Lung (tissue), 12 donors: Measurements from ENCODE around the gene PDE2A. TPM values are rescaled to one million over a fixed set of nuclear protein-coding genes. Genes with fewer than 3 reads are reported as not detected.

Experiments used
- ATAC-seq: fragments of 200-7000 bp; cut with Tn5 transposase; one replicate; pipeline ENCODE4 v1.9.1; 2020; ENCODE audit warnings: moderate number of reproducible peaks; ENCODE audit not compliant: insufficient read depth, low FRiP score
- DNase-seq, 3 donors: peaks; one replicate each; pipeline ENCODE4 v3.0.0-alpha.2; 2013 to 2017
- H3K27ac ChIP-seq, 2 donors: one replicate each; pipeline ENCODE4 v1.5.1; 2013; ENCODE audit warnings: mild to moderate bottlenecking in 2 of 2, moderate library complexity in 2 of 2, control low read depth in 1 of 2, inconsistent platforms in 1 of 2, low read depth in 1 of 2, low read length in 1 of 2
- H3K27me3 ChIP-seq, 3 donors: one replicate each; pipeline ENCODE4 v1.5.1; 2013; ENCODE audit warnings: low read length in 2 of 3; ENCODE audit not compliant: control insufficient read depth in 3 of 3, insufficient read depth in 3 of 3
- H3K36me3 ChIP-seq, 4 donors: one replicate each; pipeline ENCODE4 v1.5.1; 2013; ENCODE audit warnings: low read length in 4 of 4, mild to moderate bottlenecking in 1 of 4, moderate library complexity in 1 of 4; ENCODE audit not compliant: control insufficient read depth in 4 of 4, insufficient read depth in 4 of 4
- H3K4me1 ChIP-seq, 5 donors: one replicate each; pipeline ENCODE4 v1.5.1; 2013; ENCODE audit warnings: low read length in 5 of 5, mild to moderate bottlenecking in 2 of 5, moderate library complexity in 1 of 5; ENCODE audit not compliant: control insufficient read depth in 5 of 5, insufficient read depth in 5 of 5
- H3K4me3 ChIP-seq: one replicate; pipeline ENCODE4 v1.5.1; 2013; ENCODE audit warnings: mild to moderate bottlenecking, control low read depth, moderate library complexity
- H3K9ac ChIP-seq, 2 donors: one replicate each; pipeline ENCODE4 v1.5.1; 2013; ENCODE audit warnings: low read length in 2 of 2, control low read depth in 1 of 2; ENCODE audit not compliant: insufficient read depth in 1 of 2
- H3K9me3 ChIP-seq, 4 donors: one replicate each; pipeline ENCODE4 v1.5.1; 2013; ENCODE audit warnings: low read length in 3 of 4, mild to moderate bottlenecking in 1 of 4, moderate library complexity in 1 of 4; ENCODE audit not compliant: control insufficient read depth in 4 of 4, insufficient read depth in 3 of 4
- WGBS, 2 donors: extraction: QIAGEN DNeasy Blood & Tissue Kit; methylation state at CpG; one replicate each; pipeline ENCODE4 v1.1.7; 2013; 5-methylcytosine and 5-hydroxymethylcytosine counted together
- polyA plus RNA-seq, 2 donors: library from polyadenylated mRNA; stranded (reverse); fragments of 200-250 nt; gene quantifications; one replicate each; pipeline ENCODE4 v1.2.1, GENCODE V29; 2013
- total RNA-seq, 2 donors: library from RNA; depleted of rRNA in 1 of 2; stranded (reverse); fragments of >200 nt in 1 of 2; gene quantifications; one replicate each; pipeline ENCODE4 v1.2.1, GENCODE V29; 2014 to 2021
- TF ChIP-seq, protein P1 (sequence below): IDR thresholded peaks from 2 replicates; pipeline ENCODE4 v1.5.1; 2012; ENCODE audit warnings: mild to moderate bottlenecking; ENCODE audit errors: control extremely low read depth, extremely low read depth
- donor health status: control.
- donor health status: control.
- donor health status: Bipolar disorder and iron deficiency.
- donor health status: healthy.
- donor health status: DM: yes; HTN: yes; CAD: no.

PDE2A gene
- total and polyA plus RNA-seq, 4 donors = 7.7 to 20.5 (median 12.7) TPM

DNA sequence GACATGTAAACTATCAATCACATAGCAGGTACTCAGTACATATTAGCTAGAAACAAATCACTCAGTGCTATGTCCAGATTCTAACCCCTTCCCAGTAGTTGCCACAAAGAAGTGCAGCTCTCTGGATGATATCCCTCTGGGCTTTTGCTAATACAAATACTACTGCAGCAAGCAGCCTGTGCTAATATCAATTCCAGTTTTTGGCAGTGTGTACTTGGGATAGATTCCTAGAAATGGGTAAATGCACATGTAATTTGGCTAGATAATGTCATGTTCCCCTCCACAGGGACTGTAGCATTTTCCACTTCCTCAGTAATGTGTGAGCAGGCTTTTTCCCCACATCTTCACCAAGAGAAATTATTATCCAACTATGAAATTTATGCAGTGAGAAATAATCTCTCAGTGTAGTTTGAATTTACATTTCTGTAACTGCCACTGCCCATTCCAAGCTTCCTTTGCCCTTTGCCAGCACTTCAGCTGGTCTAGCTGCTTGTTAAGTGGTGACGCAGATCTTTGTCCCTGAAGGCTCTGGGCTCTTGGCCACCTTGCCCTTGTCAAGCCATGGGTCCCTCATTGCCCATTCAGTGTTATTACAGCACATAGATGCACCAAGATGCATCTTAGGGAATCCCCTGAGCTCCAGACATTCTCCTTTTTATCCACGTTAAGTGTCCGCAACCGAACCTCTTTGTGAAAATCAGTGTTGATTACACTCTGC, 132.8 kb downstream of the PDE2A start:
- no peak for DNase-seq
- no peaks in the 10 kb centered on the region for H3K36me3 ChIP-seq
- peaks cover 0 to 7% (median 0%) of the 10 kb centered on the region in 5 donors for H3K4me1 ChIP-seq
- TF ChIP-seq, protein P1, sequence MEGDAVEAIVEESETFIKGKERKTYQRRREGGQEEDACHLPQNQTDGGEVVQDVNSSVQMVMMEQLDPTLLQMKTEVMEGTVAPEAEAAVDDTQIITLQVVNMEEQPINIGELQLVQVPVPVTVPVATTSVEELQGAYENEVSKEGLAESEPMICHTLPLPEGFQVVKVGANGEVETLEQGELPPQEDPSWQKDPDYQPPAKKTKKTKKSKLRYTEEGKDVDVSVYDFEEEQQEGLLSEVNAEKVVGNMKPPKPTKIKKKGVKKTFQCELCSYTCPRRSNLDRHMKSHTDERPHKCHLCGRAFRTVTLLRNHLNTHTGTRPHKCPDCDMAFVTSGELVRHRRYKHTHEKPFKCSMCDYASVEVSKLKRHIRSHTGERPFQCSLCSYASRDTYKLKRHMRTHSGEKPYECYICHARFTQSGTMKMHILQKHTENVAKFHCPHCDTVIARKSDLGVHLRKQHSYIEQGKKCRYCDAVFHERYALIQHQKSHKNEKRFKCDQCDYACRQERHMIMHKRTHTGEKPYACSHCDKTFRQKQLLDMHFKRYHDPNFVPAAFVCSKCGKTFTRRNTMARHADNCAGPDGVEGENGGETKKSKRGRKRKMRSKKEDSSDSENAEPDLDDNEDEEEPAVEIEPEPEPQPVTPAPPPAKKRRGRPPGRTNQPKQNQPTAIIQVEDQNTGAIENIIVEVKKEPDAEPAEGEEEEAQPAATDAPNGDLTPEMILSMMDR = no peak
- 91 to 94% methylated on average over 4 of the region's 4 CpGs for WGBS, 2 donors
- H3K27ac ChIP-seq = no peak overlapping the region
- no peak for ATAC-seq
- no peak overlapping the region for H3K4me3 ChIP-seq
- H3K27me3 ChIP-seq = peaks cover 0 to 8% (median 3%) of the 10 kb centered on the region in 3 donors
- no peak overlapping the region for H3K9ac ChIP-seq
- H3K9me3 ChIP-seq = no peaks in the 10 kb centered on the region

DNA sequence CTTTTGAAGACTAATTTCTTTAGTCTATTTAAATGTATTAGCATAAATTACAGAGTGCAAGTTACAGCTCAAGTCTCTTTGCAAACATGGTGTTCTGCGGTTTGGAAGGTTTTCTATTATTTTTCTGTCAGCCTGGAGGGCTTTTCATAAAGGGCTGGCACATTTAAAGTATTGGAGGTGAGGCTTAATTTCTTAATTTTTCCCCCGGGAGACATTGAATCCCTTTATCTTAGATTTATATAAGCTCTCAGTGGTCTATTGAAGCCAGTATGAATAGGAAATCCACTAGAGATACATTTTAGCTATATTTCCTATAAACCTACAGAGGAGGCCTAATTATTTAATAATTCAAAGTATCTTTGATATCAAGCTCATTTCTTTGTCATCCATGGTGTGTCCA, 137.2 kb downstream of the PDE2A start:
- H3K27ac ChIP-seq = no peak overlapping the region
- no peak overlapping the region for H3K4me3 ChIP-seq
- no peak overlapping the region for H3K9ac ChIP-seq
- TF ChIP-seq, protein P1 = no peak
- H3K4me1 ChIP-seq = peaks cover 0 to 7% (median 0%) of the 10 kb centered on the region in 5 donors
- DNase-seq (no peak), ATAC-seq (no peak)
- WGBS, 2 donors = 83 to 86% methylated on average over 2 of the region's 2 CpGs
- no peaks in the 10 kb centered on the region for H3K36me3 ChIP-seq
- peaks cover 0 to 5% (median 0%) of the 10 kb centered on the region in 3 donors for H3K27me3 ChIP-seq
- H3K9me3 ChIP-seq = no peaks in the 10 kb centered on the region

DNA sequence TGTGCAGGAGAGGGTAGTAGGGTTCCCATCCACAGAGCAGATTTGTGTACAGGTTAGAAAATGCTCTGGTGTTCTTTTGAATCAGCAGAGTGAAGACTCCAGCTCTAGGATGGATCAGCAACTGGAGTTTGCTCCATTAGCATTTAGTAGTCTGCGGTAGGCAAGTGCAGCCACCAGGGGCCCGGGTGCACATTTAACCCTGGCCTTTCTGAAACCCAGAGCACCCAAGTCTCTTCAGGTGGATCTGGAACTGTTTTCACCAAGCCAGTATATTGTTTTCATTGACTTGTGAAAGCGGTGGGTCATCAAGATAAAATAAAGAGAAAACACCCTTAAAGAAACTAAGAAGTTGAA, 139.1 kb downstream of the PDE2A start:
- 56 to 60% methylated on average over 3 of the region's 3 CpGs for WGBS, 2 donors
- ATAC-seq = no peak
- no peaks in the 10 kb centered on the region for H3K36me3 ChIP-seq
- H3K9ac ChIP-seq = no peak overlapping the region
- no peak overlapping the region for H3K4me3 ChIP-seq
- peaks cover 0 to 2% (median 0%) of the 10 kb centered on the region in 3 donors for H3K27me3 ChIP-seq
- peaks cover 0 to 7% (median 0%) of the 10 kb centered on the region in 5 donors for H3K4me1 ChIP-seq
- TF ChIP-seq, protein P1 = no peak
- H3K9me3 ChIP-seq = no peaks in the 10 kb centered on the region
- no peak for DNase-seq
- no peak overlapping the region for H3K27ac ChIP-seq
